Measurements from ENCODE around the gene SYT6. TPM values are rescaled to one million over a fixed set of nuclear protein-coding genes. Genes with fewer than 3 reads are reported as not detected.

SYT6 gene
- total and polyA plus RNA-seq, 7 donors: 0.03 to 0.81 (median 0.34) TPM

DNA sequence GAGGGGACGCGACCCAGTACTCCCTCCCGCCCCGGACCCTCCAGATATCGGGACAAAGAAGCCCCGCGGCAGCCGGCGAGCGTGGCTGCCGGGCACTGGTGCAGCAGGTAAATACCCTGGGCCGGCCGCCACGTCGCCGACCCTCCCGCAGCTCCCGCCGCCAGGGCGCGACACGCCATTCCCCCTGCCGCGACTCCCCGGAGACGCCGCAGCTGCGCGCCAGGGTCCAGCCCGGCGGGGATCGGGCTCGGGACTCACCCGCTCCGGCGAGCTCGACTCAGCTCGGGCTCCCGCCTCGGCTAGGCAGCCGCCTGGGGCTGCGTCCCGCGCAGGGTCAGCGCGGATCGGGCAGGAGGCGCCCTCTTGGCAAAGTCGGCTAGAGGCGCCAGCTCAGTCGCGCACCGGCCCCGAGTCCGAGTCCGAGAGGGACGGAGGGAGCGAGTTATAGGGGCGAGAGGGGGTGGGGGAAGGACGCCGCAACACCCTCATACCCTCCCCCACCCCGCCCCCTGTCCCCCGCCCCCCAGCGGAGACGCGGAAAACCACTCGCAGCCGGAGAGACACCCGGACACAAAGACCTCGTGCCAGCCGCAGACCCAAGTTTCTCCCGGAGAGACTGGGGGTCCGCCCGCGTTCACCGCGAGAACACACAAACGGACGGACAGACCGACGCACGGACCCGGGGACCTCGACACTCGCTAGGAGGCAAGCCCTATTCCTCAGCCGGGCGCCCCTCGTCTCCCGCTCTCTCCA is 985 bp downstream of the SYT6 start:
- 0 to 1% (median 0%) methylated on average over 65 to 89 of the region's 89 CpGs for WGBS, 3 donors
- DNase-seq (peak; percentile 59 to 72), ATAC-seq (peak; percentile 69 to 83 (median 82))
- intact Hi-C loops (cut with DNase I): loop anchor here in 1 of 2 donors (5.0 to 10.0 kb wide), 2 partner anchors 118 to 170 kb away; no protein-coding TSS in a partner anchor
- Histone ChIP-seq H3K27me3 (ENCODE audit: insufficient read depth in 3 of 3, low read length in 2 of 3) (peaks cover 2 to 62% (median 44%) of the 10 kb centered on the region in 3 donors), H3K9me3 (no peaks in the 10 kb centered on the region), H3K4me3 (peak overlapping the region; percentile 67), H3K4me1 (peaks cover 20% of the 10 kb centered on the region), H3K27ac (no peak overlapping the region), H3K36me3 (ENCODE audit: insufficient read depth in 1 of 2, low read depth in 1 of 2) (no peaks in the 10 kb centered on the region)
- TF ChIP-seq, protein P1, sequence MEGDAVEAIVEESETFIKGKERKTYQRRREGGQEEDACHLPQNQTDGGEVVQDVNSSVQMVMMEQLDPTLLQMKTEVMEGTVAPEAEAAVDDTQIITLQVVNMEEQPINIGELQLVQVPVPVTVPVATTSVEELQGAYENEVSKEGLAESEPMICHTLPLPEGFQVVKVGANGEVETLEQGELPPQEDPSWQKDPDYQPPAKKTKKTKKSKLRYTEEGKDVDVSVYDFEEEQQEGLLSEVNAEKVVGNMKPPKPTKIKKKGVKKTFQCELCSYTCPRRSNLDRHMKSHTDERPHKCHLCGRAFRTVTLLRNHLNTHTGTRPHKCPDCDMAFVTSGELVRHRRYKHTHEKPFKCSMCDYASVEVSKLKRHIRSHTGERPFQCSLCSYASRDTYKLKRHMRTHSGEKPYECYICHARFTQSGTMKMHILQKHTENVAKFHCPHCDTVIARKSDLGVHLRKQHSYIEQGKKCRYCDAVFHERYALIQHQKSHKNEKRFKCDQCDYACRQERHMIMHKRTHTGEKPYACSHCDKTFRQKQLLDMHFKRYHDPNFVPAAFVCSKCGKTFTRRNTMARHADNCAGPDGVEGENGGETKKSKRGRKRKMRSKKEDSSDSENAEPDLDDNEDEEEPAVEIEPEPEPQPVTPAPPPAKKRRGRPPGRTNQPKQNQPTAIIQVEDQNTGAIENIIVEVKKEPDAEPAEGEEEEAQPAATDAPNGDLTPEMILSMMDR (IDR thresholded peaks at IDR 0.05): no peak

DNA sequence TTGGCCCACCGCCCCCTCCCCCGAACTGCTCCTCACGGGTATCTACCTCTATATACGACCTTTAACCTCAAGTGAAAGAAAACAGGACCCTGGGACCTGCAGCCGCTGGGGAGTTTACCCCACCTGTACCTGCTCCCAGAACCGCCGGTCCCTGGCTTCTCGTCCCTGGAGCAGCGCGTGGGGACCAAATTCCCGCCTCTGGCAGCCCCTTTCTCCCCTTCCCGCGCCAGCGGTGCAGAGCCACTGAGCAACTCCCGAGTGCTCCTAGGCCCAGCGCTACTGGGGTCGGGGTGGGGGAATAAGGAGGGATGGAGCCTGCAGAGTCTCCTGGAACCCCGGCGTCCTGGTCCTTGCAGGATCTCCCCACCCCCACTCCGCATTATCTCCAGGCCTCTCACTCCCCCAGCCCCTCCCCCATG is 1.6 kb downstream of the SYT6 start:
- WGBS, 3 donors: 12 to 22% (median 16%) methylated on average over 20 of the region's 20 CpGs
- no peaks in the 10 kb centered on the region for H3K9me3 ChIP-seq
- peaks cover 20% of the 10 kb centered on the region for H3K4me1 ChIP-seq
- H3K36me3 ChIP-seq (ENCODE audit: insufficient read depth in 1 of 2, low read depth in 1 of 2): no peaks in the 10 kb centered on the region
- TF ChIP-seq, protein P1 (IDR thresholded peaks at IDR 0.05): no peak
- ATAC-seq: peak in 2 of 4 donors; percentile 7 to 10
- no peak for DNase-seq
- H3K4me3 ChIP-seq: peak overlapping the region; percentile 67
- peaks cover 2 to 62% (median 44%) of the 10 kb centered on the region in 3 donors for H3K27me3 ChIP-seq (ENCODE audit: insufficient read depth in 3 of 3, low read length in 2 of 3)
- no peak overlapping the region for H3K27ac ChIP-seq
- intact Hi-C loops (cut with DNase I): loop anchor here in 1 of 2 donors (5.0 to 10.0 kb wide), 2 partner anchors 117 to 170 kb away; no protein-coding TSS in a partner anchor

DNA sequence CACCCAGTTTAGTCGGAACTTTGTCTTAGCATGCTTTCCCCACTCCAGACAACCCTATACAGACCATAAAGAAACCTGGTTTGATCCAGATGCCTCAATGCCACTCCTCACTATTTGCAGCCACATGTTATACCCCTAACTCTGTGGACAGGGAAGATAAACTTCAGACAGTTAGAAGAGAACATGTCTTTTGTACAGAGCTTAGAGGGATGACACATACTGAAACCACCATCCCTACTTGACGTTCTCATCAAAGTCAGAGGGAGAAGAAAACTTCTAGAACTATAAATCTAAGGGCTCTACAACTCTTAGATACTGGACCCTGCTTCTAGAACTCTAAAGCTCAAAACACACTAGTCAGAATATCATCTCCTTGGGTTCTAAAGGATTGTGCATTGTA is 3.7 kb downstream of the SYT6 start:
- ATAC-seq (no peak), DNase-seq (no peak)
- TF ChIP-seq, protein P1 (IDR thresholded peaks at IDR 0.05): no peak
- Histone ChIP-seq H3K27ac (no peak overlapping the region), H3K9me3 (no peaks in the 10 kb centered on the region), H3K4me3 (no peak overlapping the region), H3K27me3 (ENCODE audit: insufficient read depth in 3 of 3, low read length in 2 of 3) (peaks cover 6 to 44% (median 34%) of the 10 kb centered on the region in 3 donors), H3K4me1 (peaks cover 20% of the 10 kb centered on the region), H3K36me3 (ENCODE audit: insufficient read depth in 1 of 2, low read depth in 1 of 2) (no peaks in the 10 kb centered on the region)
- 59 to 85% (median 74%) methylated on average over 2 of the region's 2 CpGs for WGBS, 3 donors
- intact Hi-C loops (cut with DNase I): loop anchor here in 1 of 2 donors (5.0 to 10.0 kb wide), 2 partner anchors 115 to 168 kb away; no protein-coding TSS in a partner anchor

DNA sequence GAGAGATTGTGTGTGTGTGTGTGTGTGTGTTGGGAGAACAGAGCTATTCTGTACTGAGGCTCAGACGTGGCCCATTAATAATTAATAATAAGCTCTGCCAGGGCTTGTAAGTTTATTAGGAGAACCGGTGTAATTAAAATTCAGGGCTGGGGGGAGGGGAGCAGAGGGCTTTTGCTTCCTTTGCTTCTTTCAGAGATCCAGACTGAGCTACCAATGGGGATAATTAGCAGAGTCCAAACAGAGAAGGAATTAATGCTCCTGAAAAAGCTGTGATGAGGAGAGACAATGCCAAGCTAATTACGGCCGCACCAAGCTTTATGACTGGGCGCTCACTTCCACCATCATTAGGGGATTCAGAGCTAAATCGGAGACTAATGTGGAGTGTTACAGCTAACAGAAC is 4.5 kb downstream of the SYT6 start:
- Histone ChIP-seq H3K9me3 (no peaks in the 10 kb centered on the region), H3K27me3 (ENCODE audit: insufficient read depth in 3 of 3, low read length in 2 of 3) (peaks cover 6 to 36% (median 27%) of the 10 kb centered on the region in 3 donors), H3K4me3 (no peak overlapping the region), H3K36me3 (ENCODE audit: insufficient read depth in 1 of 2, low read depth in 1 of 2) (no peaks in the 10 kb centered on the region), H3K27ac (no peak overlapping the region), H3K4me1 (peaks cover 16% of the 10 kb centered on the region)
- TF ChIP-seq, protein P1 (IDR thresholded peaks at IDR 0.05): no peak
- intact Hi-C loops (cut with DNase I): no loop called here
- ATAC-seq (no peak), DNase-seq (no peak)
- WGBS, 3 donors: 77 to 79% (median 78%) methylated on average over 6 of the region's 6 CpGs
